ENCODE results near the gene IKZF3. TPM values are rescaled to one million over a fixed set of nuclear protein-coding genes. Genes with fewer than 3 reads are reported as not detected.
"Not testable (repeated sequence)": the region's sequence is repeated elsewhere in the genome, so short reads cannot be mapped to it uniquely, and the experiment has no call there.

Gene IKZF3
- total RNA-seq, 2 donors from 2014 or later: 0.55 to 1.7 TPM

GRCh38 chr17:39899215-39899614 is 35.1 kb upstream of the IKZF3 start:
- Histone ChIP-seq H3K27ac (no peak overlapping the region), H3K4me1 (replicated peaks) (no peaks in the 10 kb centered on the region), H3K27me3 (replicated peaks; ENCODE audit: insufficient read depth) (no peaks in the 10 kb centered on the region), H3K9me3 (no peaks in the 10 kb centered on the region), H3K36me3 (no peaks in the 10 kb centered on the region), H3K4me3 (no peak overlapping the region)
- DNase-seq (ENCODE audit: low spot score): no peak
- TF ChIP-seq POLR2AphosphoS5 (IDR thresholded peaks at IDR 0.05) (peak; percentile 23), POLR2A (IDR thresholded peaks at IDR 0.05) (no peak)
- intact Hi-C loops (cut with DNase I): no loop called here

DNA sequence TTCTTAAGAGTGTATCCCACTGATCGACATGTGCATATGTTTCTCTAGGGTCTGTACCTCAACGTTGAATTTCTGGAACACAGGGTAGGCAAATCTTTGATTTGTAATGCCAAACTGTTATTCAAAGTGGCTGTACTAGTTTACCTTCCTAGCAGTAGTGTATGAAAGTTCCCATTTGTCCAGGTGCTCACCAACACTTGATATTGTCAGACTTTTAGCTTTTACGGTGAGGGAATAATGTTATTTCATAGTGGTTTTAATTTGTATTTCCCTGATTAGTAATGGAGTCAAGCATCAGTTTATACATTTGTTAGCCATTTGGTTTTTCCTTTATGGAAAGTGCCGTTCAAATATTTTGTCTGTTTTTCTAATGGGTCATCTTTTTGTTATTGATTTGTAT is 34.0 kb upstream of the IKZF3 start:
- Histone ChIP-seq H3K27ac (no peak overlapping the region), H3K9me3 (no peaks in the 10 kb centered on the region), H3K27me3 (replicated peaks; ENCODE audit: insufficient read depth) (no peaks in the 10 kb centered on the region), H3K4me1 (replicated peaks) (no peaks in the 10 kb centered on the region), H3K4me3 (no peak overlapping the region), H3K36me3 (no peaks in the 10 kb centered on the region)
- no peak for DNase-seq (ENCODE audit: low spot score)
- 91% methylated on average over 4 of the region's 4 CpGs for WGBS
- intact Hi-C loops (cut with DNase I): no loop called here
- TF ChIP-seq, protein P1, sequence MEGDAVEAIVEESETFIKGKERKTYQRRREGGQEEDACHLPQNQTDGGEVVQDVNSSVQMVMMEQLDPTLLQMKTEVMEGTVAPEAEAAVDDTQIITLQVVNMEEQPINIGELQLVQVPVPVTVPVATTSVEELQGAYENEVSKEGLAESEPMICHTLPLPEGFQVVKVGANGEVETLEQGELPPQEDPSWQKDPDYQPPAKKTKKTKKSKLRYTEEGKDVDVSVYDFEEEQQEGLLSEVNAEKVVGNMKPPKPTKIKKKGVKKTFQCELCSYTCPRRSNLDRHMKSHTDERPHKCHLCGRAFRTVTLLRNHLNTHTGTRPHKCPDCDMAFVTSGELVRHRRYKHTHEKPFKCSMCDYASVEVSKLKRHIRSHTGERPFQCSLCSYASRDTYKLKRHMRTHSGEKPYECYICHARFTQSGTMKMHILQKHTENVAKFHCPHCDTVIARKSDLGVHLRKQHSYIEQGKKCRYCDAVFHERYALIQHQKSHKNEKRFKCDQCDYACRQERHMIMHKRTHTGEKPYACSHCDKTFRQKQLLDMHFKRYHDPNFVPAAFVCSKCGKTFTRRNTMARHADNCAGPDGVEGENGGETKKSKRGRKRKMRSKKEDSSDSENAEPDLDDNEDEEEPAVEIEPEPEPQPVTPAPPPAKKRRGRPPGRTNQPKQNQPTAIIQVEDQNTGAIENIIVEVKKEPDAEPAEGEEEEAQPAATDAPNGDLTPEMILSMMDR (IDR thresholded peaks at IDR 0.05): no peak
- TF ChIP-seq POLR2AphosphoS5 (IDR thresholded peaks at IDR 0.05) (no peak), POLR2A (IDR thresholded peaks at IDR 0.05) (no peak)

GRCh38 chr17:39894681-39895376 is 30.7 kb upstream of the IKZF3 start:
- Histone ChIP-seq H3K27me3 (replicated peaks; ENCODE audit: insufficient read depth) (no peaks in the 10 kb centered on the region), H3K9me3 (no peaks in the 10 kb centered on the region), H3K27ac (no peak overlapping the region), H3K4me1 (replicated peaks) (no peaks in the 10 kb centered on the region), H3K36me3 (no peaks in the 10 kb centered on the region), H3K4me3 (no peak overlapping the region)
- intact Hi-C loops (cut with DNase I): no loop called here
- TF ChIP-seq POLR2AphosphoS5 (IDR thresholded peaks at IDR 0.05): no peak
- no peak for TF ChIP-seq POLR2A (IDR thresholded peaks at IDR 0.05)
- TF ChIP-seq, protein P1 (IDR thresholded peaks at IDR 0.05): no peak
- WGBS: 12% methylated on average over 3 of the region's 3 CpGs
- no peak for DNase-seq (ENCODE audit: low spot score)

- Histone ChIP-seq H3K36me3 (no peaks in the 10 kb centered on the region), H3K27ac (no peak overlapping the region), H3K9me3 (no peaks in the 10 kb centered on the region), H3K4me3 (no peak overlapping the region), H3K27me3 (replicated peaks; ENCODE audit: insufficient read depth) (no peaks in the 10 kb centered on the region), H3K4me1 (replicated peaks) (no peaks in the 10 kb centered on the region)
- intact Hi-C loops (cut with DNase I): no loop called here
- 18% methylated on average over 2 of the region's 2 CpGs for WGBS
- no peak for DNase-seq (ENCODE audit: low spot score)
- TF ChIP-seq POLR2A (IDR thresholded peaks at IDR 0.05) (no peak), POLR2AphosphoS5 (IDR thresholded peaks at IDR 0.05) (no peak)
- TF ChIP-seq, protein P1 (IDR thresholded peaks at IDR 0.05): no peak
Observed at GRCh38 chr17:39889200-39889599, 25.1 kb upstream of the IKZF3 start.

GRCh38 chr17:39887078-39887477 is 23.0 kb upstream of the IKZF3 start:
- Histone ChIP-seq H3K27me3 (replicated peaks; ENCODE audit: insufficient read depth) (no peaks in the 10 kb centered on the region), H3K9me3 (no peaks in the 10 kb centered on the region), H3K27ac (no peak overlapping the region), H3K36me3 (no peaks in the 10 kb centered on the region), H3K4me3 (no peak overlapping the region), H3K4me1 (replicated peaks) (no peaks in the 10 kb centered on the region)
- DNase-seq (ENCODE audit: low spot score): no peak
- no peak for TF ChIP-seq POLR2AphosphoS5 (IDR thresholded peaks at IDR 0.05)
- TF ChIP-seq, protein P1 (IDR thresholded peaks at IDR 0.05): no peak
- no peak for TF ChIP-seq POLR2A (IDR thresholded peaks at IDR 0.05)
- intact Hi-C loops (cut with DNase I): no loop called here

GRCh38 chr17:39886102-39886501 is 22.0 kb upstream of the IKZF3 start:
- DNase-seq (ENCODE audit: low spot score); H3K27ac ChIP-seq; H3K36me3 ChIP-seq; intact Hi-C loops (cut with DNase I); H3K4me3 ChIP-seq; H3K9me3 ChIP-seq; H3K4me1 ChIP-seq (replicated peaks); H3K27me3 ChIP-seq (replicated peaks; ENCODE audit: insufficient read depth): not testable (repeated sequence)
- 78% methylated on average over 5 of the region's 5 CpGs for WGBS
